SK-N-SH (cell line): ENCODE measurements around the gene ETF1. TPM values are rescaled to one million over a fixed set of nuclear protein-coding genes. Genes with fewer than 3 reads are reported as not detected.

Experiments used
- CTCF ChIA-PET: fragments of 300-600, 350-600 bp; formaldehyde crosslinking; extraction: SDS; loops from one replicate; lab custom pipeline; 2021; lab: Yijun Ruan, JAX
- POLR2A ChIA-PET: fragments of 350-600 bp; sonication (Branson Sonifier 250); formaldehyde crosslinking; extraction: SDS; loops from one replicate; lab custom pipeline; 2020; ENCODE audit warnings: antibody characterized with exemption, inconsistent platforms; lab: Yijun Ruan, JAX
- DNase-seq: peaks from one replicate; pipeline ENCODE4 v3.0.0; 2012
- H2AFZ ChIP-seq: fragments of 200-600 bp; sonication (generic); 2 replicates; pipeline ENCODE4 v1.8.1; 2016; ENCODE audit warnings: antibody characterized with exemption, mild to moderate bottlenecking, low read depth
- H3F3A ChIP-seq: fragments of 200-600 bp; sonication (generic); replicated peaks from 2 replicates; pipeline ENCODE3; 2016; ENCODE audit warnings: antibody characterized with exemption, mild to moderate bottlenecking; ENCODE audit not compliant: insufficient read depth
- H3K27ac ChIP-seq, 2 experiments: fragments of 200-500 bp in 1 of 2; fragments of 200-600 bp in 1 of 2; sonication (Bioruptor generic) in 1 of 2; sonication (generic), shearing (Covaris generic) in 1 of 2; 2 replicates each; pipeline versions ENCODE4 v1.5.1 to v1.6.1; 2014 to 2016; ENCODE audit warnings: low read depth in 2 of 2, inconsistent platforms in 1 of 2, low read length in 1 of 2, mild to moderate bottlenecking in 1 of 2, mixed read lengths in 1 of 2
- H3K27me3 ChIP-seq: fragments of 200-600 bp; sonication (generic), shearing (Covaris generic); 2 replicates; pipeline ENCODE4 v1.6.1; 2016; ENCODE audit warnings: mixed run types; ENCODE audit not compliant: insufficient read depth
- H3K36me3 ChIP-seq, 2 experiments: fragments of 200-500 bp in 1 of 2; fragments of 200-600 bp in 1 of 2; sonication (Bioruptor generic) in 1 of 2; sonication (generic) in 1 of 2; replicated peaks in 1 of 2; 2 replicates each; pipeline versions ENCODE3 to v1.5.1; 2014 to 2016; ENCODE audit warnings: low read length in 1 of 2, mild to moderate bottlenecking in 1 of 2; ENCODE audit not compliant: insufficient read depth in 2 of 2, control insufficient read depth in 1 of 2
- H3K4me1 ChIP-seq, 2 experiments: fragments of 200-500 bp in 1 of 2; fragments of 200-600 bp in 1 of 2; sonication (Bioruptor generic) in 1 of 2; sonication (generic), shearing (Covaris generic) in 1 of 2; 2 replicates each; pipeline versions ENCODE4 v1.5.1 to v1.6.1; 2014 to 2016; ENCODE audit warnings: low read depth in 1 of 2, low read length in 1 of 2, mixed run types in 1 of 2; ENCODE audit not compliant: insufficient read depth in 2 of 2, control insufficient read depth in 1 of 2
- H3K4me2 ChIP-seq: fragments of 200-600 bp; sonication (generic), shearing (Covaris generic); 2 replicates; pipeline ENCODE4 v1.6.1; 2017; ENCODE audit warnings: mixed run types
- H3K4me3 ChIP-seq, 2 experiments: fragments of 200-500 bp in 1 of 2; fragments of 200-600 bp in 1 of 2; sonication (Bioruptor generic) in 1 of 2; sonication (generic), shearing (Covaris generic) in 1 of 2; 2 replicates each; pipeline versions ENCODE4 v1.5.1 to v1.8.1; 2014 to 2016; ENCODE audit warnings: low read depth in 2 of 2, inconsistent platforms in 1 of 2, low read length in 1 of 2, mild to moderate bottlenecking in 1 of 2, mixed read lengths in 1 of 2, moderate library complexity in 1 of 2
- H3K79me2 ChIP-seq: fragments of 200-600 bp; sonication (generic); 2 replicates; pipeline ENCODE4 v1.8.1; 2017; ENCODE audit warnings: mild to moderate bottlenecking; ENCODE audit not compliant: insufficient read depth
- H3K9ac ChIP-seq: fragments of 200-600 bp; sonication (generic); 2 replicates; pipeline ENCODE4 v1.6.1; 2017; ENCODE audit warnings: mixed run types
- H3K9me2 ChIP-seq: fragments of 200-600 bp; sonication (generic); 2 replicates; pipeline ENCODE4 v1.6.1; 2017; ENCODE audit warnings: mixed run types
- H3K9me3 ChIP-seq: fragments of 200-600 bp; sonication (generic); 2 replicates; pipeline ENCODE4 v1.6.1; 2017; ENCODE audit warnings: mixed run types, mild to moderate bottlenecking, moderate library complexity
- H4K20me1 ChIP-seq: fragments of 200-600 bp; sonication (generic); 2 replicates; pipeline ENCODE4 v1.6.1; 2017; ENCODE audit warnings: mild to moderate bottlenecking, mixed run types; ENCODE audit not compliant: insufficient read depth
- ELF1 ChIP-seq: IDR thresholded peaks from 2 replicates; pipeline ENCODE4 v1.4.0; 2012
- EP300 ChIP-seq, 2 experiments: IDR thresholded peaks; 2 replicates each; pipeline versions ENCODE4 v1.4.0 to v1.6.1; 2012; ENCODE audit warnings: borderline replicate concordance in 1 of 2, low read depth in 1 of 2, low read length in 1 of 2
- FOXJ3 ChIP-seq: sonication (generic); formaldehyde crosslinking; IDR thresholded peaks from 2 replicates; pipeline ENCODE4 v1.5.1; 2020; ENCODE audit warnings: mild to moderate bottlenecking, missing genetic modification reagents
- GATA2 ChIP-seq: sonication (generic); formaldehyde crosslinking; IDR thresholded peaks from 2 replicates; pipeline ENCODE4 v1.5.0; 2020; ENCODE audit warnings: mild to moderate bottlenecking, missing genetic modification reagents
- JUND ChIP-seq: IDR thresholded peaks from 2 replicates; pipeline ENCODE4 v1.4.0; 2012
- MEF2A ChIP-seq: IDR thresholded peaks from 2 replicates; pipeline ENCODE4 v1.4.0; 2012; ENCODE audit warnings: low read depth, borderline replicate concordance
- MXI1 ChIP-seq: IDR thresholded peaks from 2 replicates; pipeline ENCODE4 v1.6.1; 2012; ENCODE audit warnings: mild to moderate bottlenecking, low read depth, low read length, improper control_type of control experiment
- NFIC ChIP-seq: IDR thresholded peaks from 2 replicates; pipeline ENCODE4 v1.4.0; 2012; ENCODE audit warnings: borderline replicate concordance
- NRF1 ChIP-seq: IDR thresholded peaks from 2 replicates; pipeline ENCODE4 v1.6.1; 2012; ENCODE audit warnings: low read depth, mild to moderate bottlenecking, low read length
- PBX3 ChIP-seq: IDR thresholded peaks from 2 replicates; pipeline ENCODE4; 2012
- POLR2AphosphoS5 ChIP-seq: IDR thresholded peaks from 2 replicates; pipeline ENCODE4 v1.6.1; 2012; ENCODE audit warnings: low read depth, low read length
- RAD21 ChIP-seq: IDR thresholded peaks from 2 replicates; pipeline ENCODE4 v1.6.1; 2012; ENCODE audit warnings: mild to moderate bottlenecking, low read length
- RCOR1 ChIP-seq: fragments of 150-350 bp; IDR thresholded peaks from 2 replicates; pipeline ENCODE4 v1.6.1; 2017; ENCODE audit warnings: antibody characterized with exemption, low read length
- REST ChIP-seq: IDR thresholded peaks from 2 replicates; pipeline ENCODE4 v1.6.1; 2012; ENCODE audit warnings: mild to moderate bottlenecking, low read depth, low read length, moderate library complexity
- RFX5 ChIP-seq: IDR thresholded peaks from 2 replicates; pipeline ENCODE4 v1.6.1; 2012; ENCODE audit warnings: mild to moderate bottlenecking, improper control_type of control experiment, low read length
- RXRA ChIP-seq: IDR thresholded peaks from 2 replicates; pipeline ENCODE4 v1.4.0; 2012; ENCODE audit warnings: low read depth, mild to moderate bottlenecking, borderline replicate concordance
- SIN3A ChIP-seq: IDR thresholded peaks from 2 replicates; pipeline ENCODE4 v1.6.1; 2012; ENCODE audit warnings: low read depth, mild to moderate bottlenecking, low read length, moderate library complexity, borderline replicate concordance
- TAF1 ChIP-seq: IDR thresholded peaks from 2 replicates; pipeline ENCODE4 v1.6.1; 2012; ENCODE audit warnings: low read depth, mild to moderate bottlenecking, low read length, moderate library complexity, borderline replicate concordance
- TEAD4 ChIP-seq: IDR thresholded peaks from 2 replicates; pipeline ENCODE4 v1.4.0; 2012; ENCODE audit warnings: mild to moderate bottlenecking, borderline replicate concordance; ENCODE audit not compliant: insufficient read depth
- USF1 ChIP-seq: IDR thresholded peaks from 2 replicates; pipeline ENCODE4 v1.4.0; 2012; ENCODE audit warnings: low read depth, borderline replicate concordance
- USF2 ChIP-seq: fragments of 150-350 bp; IDR thresholded peaks from 2 replicates; pipeline ENCODE4 v1.6.1; 2017; ENCODE audit warnings: antibody characterized with exemption, low read length, low read depth, borderline replicate concordance
- WGBS: methylation state at CpG from one replicate; pipeline ENCODE4 v1.1.6; 2017; ENCODE audit warnings: low lambda C conversion rate; 5-methylcytosine and 5-hydroxymethylcytosine counted together
- polyA plus RNA-seq, 3 experiments: library from polyadenylated mRNA; depleted of rRNA; stranded (reverse); fragments of >200 nt; gene quantifications; 2 replicates each; pipeline ENCODE4 v1.2.3, GENCODE V29; 2012

The ETF1 gene
- polyA plus RNA-seq, 1 of the 3 experiments (the other 2 are of a cell fraction) = 36.7 TPM

GRCh38 chr5:138580777-138581176 lies 37.7 kb upstream of the ETF1 start:
- H4K20me1 ChIP-seq = no peaks in the 10 kb centered on the region
- H3K36me3 ChIP-seq = no peaks in the 10 kb centered on the region
- H2AFZ ChIP-seq = no peak overlapping the region
- DNase-seq = no peak
- H3K9me3 ChIP-seq = no peaks in the 10 kb centered on the region
- no peak for TF ChIP-seq ELF1
- no peak for TF ChIP-seq NFIC
- no peak for TF ChIP-seq REST
- TF ChIP-seq MEF2A = no peak
- TF ChIP-seq RFX5 = no peak
- TF ChIP-seq MXI1 = no peak
- no peak for TF ChIP-seq USF2
- no peak for TF ChIP-seq RCOR1
- no peak for TF ChIP-seq POLR2AphosphoS5
- no peak for TF ChIP-seq RAD21
- no peak for TF ChIP-seq NRF1
- ChIA-PET POLR2A (no interaction called here), CTCF (interaction anchor here (1.4 to 4.2 kb wide), 4 partner anchors 13 to 71 kb away, joined by 3 to 46 read pairs (median 23); no protein-coding TSS in a partner anchor)
- no peak overlapping the region for H3K4me3 ChIP-seq
- H3K9ac ChIP-seq = no peak overlapping the region
- no peak overlapping the region for H3K4me2 ChIP-seq
- no peaks in the 10 kb centered on the region for H3K9me2 ChIP-seq
- H3K79me2 ChIP-seq = no peaks in the 10 kb centered on the region
- no peaks in the 10 kb centered on the region for H3K27me3 ChIP-seq
- H3K4me1 ChIP-seq = no peaks in the 10 kb centered on the region; a peak in 1 of 4 replicates
- H3F3A ChIP-seq = peaks cover 9% of the 10 kb centered on the region
- no peak overlapping the region for H3K27ac ChIP-seq

GRCh38 chr5:138580001-138580400 lies 37.0 kb upstream of the ETF1 start:
- H3F3A ChIP-seq = peaks cover 10% of the 10 kb centered on the region
- no peaks in the 10 kb centered on the region for H4K20me1 ChIP-seq
- no peak for DNase-seq
- H3K27ac ChIP-seq = no peak overlapping the region
- H2AFZ ChIP-seq = no peak overlapping the region
- no peaks in the 10 kb centered on the region for H3K9me2 ChIP-seq
- no peaks in the 10 kb centered on the region for H3K36me3 ChIP-seq
- H3K9ac ChIP-seq = no peak overlapping the region
- no peaks in the 10 kb centered on the region for H3K9me3 ChIP-seq
- no peak overlapping the region for H3K4me2 ChIP-seq
- peaks cover 2% of the 10 kb centered on the region for H3K79me2 ChIP-seq
- ChIA-PET CTCF (interaction anchor here (0.6 to 4.2 kb wide), 29 partner anchors 12 to 761 kb away, joined by 3 to 46 read pairs (median 4); partner anchors contain the start of gene PAIP2), POLR2A (interaction anchor here (0.6 kb wide), 1 partner anchor 31 kb away, joined by 3 read pairs; no protein-coding TSS in a partner anchor)
- no peak overlapping the region for H3K4me3 ChIP-seq
- H3K4me1 ChIP-seq = no peaks in the 10 kb centered on the region; a peak in 1 of 4 replicates
- no peaks in the 10 kb centered on the region for H3K27me3 ChIP-seq
- WGBS = 88% methylated on average over 2 of the region's 2 CpGs
- TF ChIP-seq NRF1 (no peak), FOXJ3 (CRISPR knock-in tag) (no peak), RXRA (no peak), MXI1 (no peak), USF1 (no peak), JUND (no peak), GATA2 (CRISPR knock-in tag) (no peak), POLR2AphosphoS5 (no peak), RAD21 (no peak), TAF1 (no peak), SIN3A (no peak), MEF2A (no peak), PBX3 (no peak), TEAD4 (no peak), EP300 (IDR thresholded peaks at IDR 0.05; ENCODE audit: borderline replicate concordance in 1 of 2, low read depth in 1 of 2, low read length in 1 of 2) (no peak), USF2 (no peak), RFX5 (no peak)
